ENCODE results near the gene RASGRF2.

GRCh38 chr5:81250004-81250403 is 289.8 kb downstream of the RASGRF2 start:
- TF ChIP-seq CTCF (IDR thresholded peaks at IDR 0.05; ENCODE audit: low read depth, low read length) (no peak), POLR2A (IDR thresholded peaks at IDR 0.05; ENCODE audit: extremely low read depth, insufficient read length) (no peak)
